SHP77 (cell line): Measurements from ENCODE around the gene CLCN3.
A peak's percentile ranks its signal among the peaks of the same experiment; 100 is the strongest.
"Not testable (repeated sequence)": the region's sequence is repeated elsewhere in the genome, so short reads cannot be mapped to it uniquely, and the experiment has no call there.

Experiments
- DNase-seq, 2 experiments: peaks; one replicate each; lab custom pipeline; 2025; lab: John Stamatoyannopoulos, UW

Gene CLCN3

GRCh38 chr4:169618286-169618685 is 2.1 kb upstream of the CLCN3 start:
- DNase-seq, result no peak

GRCh38 chr4:169618986-169619385 is 1.4 kb upstream of the CLCN3 start:
- DNase-seq, result no peak

GRCh38 chr4:169619518-169619957 is 840 bp upstream of the CLCN3 start:
- peak; percentile 30 to 57 for DNase-seq

GRCh38 chr4:169620880-169621248 is 486 bp downstream of the CLCN3 start:
- DNase-seq, result peak in 1 of 2 experiments; percentile 5

GRCh38 chr4:169621731-169622492 is 1.5 kb downstream of the CLCN3 start:
- peak in 1 of 2 experiments; percentile 7 for DNase-seq

- DNase-seq, result no peak
These were observed 2.2 kb downstream of the CLCN3 start for GRCh38 chr4:169622566-169622965.

- DNase-seq, result not testable (repeated sequence)
These were observed 3.6 kb downstream of the CLCN3 start for GRCh38 chr4:169624012-169624411.

- DNase-seq, result no peak
These were observed 5.5 kb downstream of the CLCN3 start for GRCh38 chr4:169625886-169626285.

GRCh38 chr4:169626331-169627282 is 6.2 kb downstream of the CLCN3 start:
- no peak for DNase-seq

- DNase-seq, result no peak
These were observed 6.9 kb downstream of the CLCN3 start for GRCh38 chr4:169627307-169627706.

- DNase-seq, result no peak
These were observed 8.2 kb downstream of the CLCN3 start for GRCh38 chr4:169628579-169628978.

- DNase-seq, result no peak
These were observed 9.7 kb downstream of the CLCN3 start for GRCh38 chr4:169630069-169630468.

GRCh38 chr4:169632896-169633295 is 12.5 kb downstream of the CLCN3 start:
- DNase-seq, result no peak

- DNase-seq, result no peak
These were observed 14.6 kb downstream of the CLCN3 start for GRCh38 chr4:169634975-169635374.

- DNase-seq, result no peak
These were observed 20.0 kb downstream of the CLCN3 start for GRCh38 chr4:169640261-169640870.

GRCh38 chr4:169644802-169645201 is 24.4 kb downstream of the CLCN3 start:
- no peak for DNase-seq

GRCh38 chr4:169645627-169646026 is 25.2 kb downstream of the CLCN3 start:
- DNase-seq, result no peak

- no peak for DNase-seq
These were observed 29.3 kb downstream of the CLCN3 start for GRCh38 chr4:169649545-169650226.

- DNase-seq, result no peak
These were observed 30.0 kb downstream of the CLCN3 start for GRCh38 chr4:169650227-169650936.

GRCh38 chr4:169652535-169652934 is 32.2 kb downstream of the CLCN3 start:
- DNase-seq, result no peak

- no peak for DNase-seq
These were observed 35.0 kb downstream of the CLCN3 start for GRCh38 chr4:169655401-169655800.
